Brain microvascular endothelial cell (primary cell): ENCODE measurements around the gene CES4A.
A peak's percentile ranks its signal among the peaks of the same experiment; 100 is the strongest.

Source experiments
- DNase-seq: peaks from one replicate; pipeline ENCODE4 v3.0.0-alpha.2; 2020
- H3K27ac ChIP-seq: fragments of 250-450 bp; sonication (Bioruptor Pico); 2 replicates; pipeline ENCODE4 v1.5.1; 2020; ENCODE audit warnings: mild to moderate bottlenecking, moderate library complexity
- H3K27me3 ChIP-seq: fragments of 250-450 bp; sonication (Bioruptor Pico); replicated peaks from 2 replicates; pipeline ENCODE4 v1.5.1; 2020; ENCODE audit warnings: mild to moderate bottlenecking
- H3K36me3 ChIP-seq: fragments of 250-450 bp; sonication (Bioruptor Pico); replicated peaks from 2 replicates; pipeline ENCODE4 v1.5.1; 2020; ENCODE audit warnings: mild to moderate bottlenecking
- H3K4me3 ChIP-seq: 2 replicates; pipeline ENCODE4 v1.5.1; 2011; ENCODE audit warnings: low read depth, mild to moderate bottlenecking, control low read depth, low read length, moderate library complexity
- CTCF ChIP-seq: IDR thresholded peaks from 2 replicates; pipeline ENCODE4 v1.5.1; 2011; ENCODE audit warnings: low read depth, mild to moderate bottlenecking, moderate library complexity, low read length, control low read depth, inconsistent platforms; ENCODE audit errors: missing control alignments
- in situ Hi-C: cut with HindIII; loops from 2 replicates; pipeline ENCODE4 v1.10.0; 2017; ENCODE audit warnings: low sequenced_read_pairs, low pct_ligation_motif_present

CES4A gene

DNA sequence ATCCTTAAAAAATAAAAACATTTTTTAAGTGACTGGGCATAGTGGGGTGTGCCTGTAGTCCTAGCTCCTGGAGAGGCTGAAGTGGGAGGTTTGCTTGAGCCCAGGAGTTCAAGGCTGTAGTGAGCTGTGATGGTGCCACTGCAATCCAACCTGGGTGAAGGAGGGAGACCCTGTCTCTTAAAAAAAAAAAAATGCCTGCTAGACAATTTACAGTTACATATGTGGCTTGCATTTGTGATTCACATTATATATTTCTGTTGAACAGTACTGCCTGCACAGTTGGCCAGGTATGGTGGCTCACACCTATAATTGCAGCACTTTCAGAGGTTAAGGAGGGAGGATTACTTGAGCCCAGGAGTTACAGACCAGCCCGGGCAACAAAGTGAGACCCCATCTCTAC, 64.0 kb downstream of the CES4A start:
- no peak for DNase-seq
- H3K36me3 ChIP-seq, result no peaks in the 10 kb centered on the region
- TF ChIP-seq CTCF, result no peak
- H3K27ac ChIP-seq, result no peak overlapping the region
- no peaks in the 10 kb centered on the region for H3K27me3 ChIP-seq
- in situ Hi-C loops, result no loop called here
- H3K4me3 ChIP-seq, result no peak overlapping the region

- Histone ChIP-seq H3K27ac (no peak overlapping the region), H3K36me3 (no peaks in the 10 kb centered on the region), H3K27me3 (no peaks in the 10 kb centered on the region), H3K4me3 (no peak overlapping the region)
- in situ Hi-C loops, result no loop called here
- DNase-seq, result no peak
- no peak for TF ChIP-seq CTCF
Observed at GRCh38 chr16:67053767-67054334, 65.5 kb downstream of the CES4A start.

DNA sequence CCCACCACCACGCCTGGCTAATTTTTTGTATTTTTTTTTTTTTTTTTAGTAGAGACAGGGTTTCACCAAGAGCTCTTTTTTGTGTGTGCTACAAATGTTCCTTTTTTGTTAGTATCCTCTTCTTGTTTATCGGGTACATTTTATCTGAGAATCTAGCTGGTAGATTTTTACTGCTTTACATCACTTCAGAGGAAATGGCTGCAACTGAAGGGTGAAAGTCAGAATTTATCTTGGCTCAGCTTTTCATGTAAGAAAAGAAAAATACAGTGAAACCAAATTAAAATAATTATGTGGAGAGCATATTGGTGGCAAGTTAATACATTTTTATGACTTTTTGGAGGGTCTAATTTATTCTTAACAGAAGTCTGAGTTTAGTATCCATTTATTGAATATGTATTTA, 66.5 kb downstream of the CES4A start:
- Histone ChIP-seq H3K4me3 (no peak overlapping the region), H3K36me3 (no peaks in the 10 kb centered on the region), H3K27me3 (no peaks in the 10 kb centered on the region), H3K27ac (peak overlapping the region; percentile 77)
- no peak for DNase-seq
- in situ Hi-C loops, result no loop called here
- TF ChIP-seq CTCF, result no peak

DNA sequence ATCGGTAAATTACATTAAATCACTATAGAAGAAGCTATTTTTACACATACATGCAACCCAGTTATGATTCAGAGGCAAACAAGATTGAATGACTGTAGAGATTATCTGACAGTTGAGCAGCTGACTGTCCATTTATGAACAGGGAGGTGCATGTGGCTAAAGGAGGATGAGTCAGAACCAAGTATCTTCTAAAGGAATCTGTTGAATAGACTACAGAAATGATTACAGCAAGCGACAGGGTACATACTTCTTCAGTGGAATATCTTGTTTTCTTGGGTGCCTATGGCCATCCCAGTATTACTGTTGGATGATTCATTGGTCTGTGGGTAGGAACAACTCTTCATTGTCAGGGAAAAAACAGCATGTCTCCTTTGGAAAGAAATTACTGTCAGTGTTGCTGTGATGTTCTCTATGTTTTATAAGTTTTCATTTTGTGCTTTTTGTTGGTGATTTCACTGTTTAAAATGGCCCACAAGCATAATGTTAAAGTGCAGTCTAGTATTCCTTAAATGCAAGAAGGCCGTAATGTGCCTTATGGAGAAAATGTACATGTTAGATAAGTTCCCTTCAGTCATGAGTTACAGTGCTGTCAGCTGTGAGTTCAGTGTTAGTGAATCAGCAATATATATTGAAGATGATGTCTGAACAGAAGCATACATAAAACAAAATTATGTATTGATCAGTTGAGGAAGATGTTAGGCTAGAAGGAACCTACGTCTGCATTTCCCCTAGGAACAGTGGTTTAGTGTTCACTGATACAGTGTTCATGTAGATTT, 67.5 kb downstream of the CES4A start:
- H3K4me3 ChIP-seq, result no peak overlapping the region
- in situ Hi-C loops, result no loop called here
- H3K27ac ChIP-seq, result peak overlapping the region; percentile 77
- no peaks in the 10 kb centered on the region for H3K36me3 ChIP-seq
- peak; percentile 96 for DNase-seq
- no peaks in the 10 kb centered on the region for H3K27me3 ChIP-seq
- no peak for TF ChIP-seq CTCF
